Prostate gland (tissue), 2 donors: ENCODE measurements around the gene DNAJA1. TPM values are rescaled to one million over a fixed set of nuclear protein-coding genes. Genes with fewer than 3 reads are reported as not detected.
A peak's percentile ranks its signal among the peaks of the same experiment; 100 is the strongest.

Experiments used
- DNase-seq: peaks from one replicate; pipeline ENCODE4 v3.0.0-alpha.2; 2019; ENCODE audit warnings: low spot score
- H3K27ac ChIP-seq, 2 donors: fragments of 200-600 bp; sonication (generic); 2 replicates each; pipeline ENCODE4 v1.5.1; 2017 to 2019
- H3K27me3 ChIP-seq: fragments of 200-600 bp; sonication (generic); replicated peaks from 2 replicates; pipeline ENCODE4 v1.5.1; 2019; ENCODE audit not compliant: insufficient read depth
- H3K36me3 ChIP-seq, 2 donors: fragments of 200-600 bp; sonication (generic); 1 replicate in 1 of 2; 2 replicates in 1 of 2; pipeline versions ENCODE4 v1.5.1 to v1.8.1; 2017 to 2019
- H3K4me1 ChIP-seq: fragments of 200-600 bp; sonication (generic); replicated peaks from 2 replicates; pipeline ENCODE4 v1.5.1; 2019
- H3K4me3 ChIP-seq, 2 donors: fragments of 200-600 bp; sonication (generic); 2 replicates each; pipeline ENCODE4 v1.5.1; 2017 to 2019
- H3K9me3 ChIP-seq: fragments of 200-600 bp; sonication (generic); 2 replicates; pipeline ENCODE4 v1.5.1; 2017
- POLR2A ChIP-seq: fragments of 450-650 bp; IDR thresholded peaks from one replicate; pipeline ENCODE4 v1.6.1; 2016; ENCODE audit warnings: antibody characterized with exemption, mild to moderate bottlenecking
- POLR2AphosphoS5 ChIP-seq: sonication (generic); formaldehyde crosslinking; IDR thresholded peaks from one replicate; pipeline ENCODE4 v1.6.1; 2017; ENCODE audit warnings: antibody characterized with exemption
- WGBS: methylation state at CpG from one replicate; pipeline ENCODE4 v1.1.5; 2018; 5-methylcytosine and 5-hydroxymethylcytosine counted together
- intact Hi-C: fragments of 100-400 bp; cut with DNase I; formaldehyde crosslinking; loops from one replicate; pipeline ENCODE4 v1.14.2; 2022
- total RNA-seq, 2 donors: library from RNA; depleted of rRNA; stranded (reverse); fragments of >200 nt; gene quantifications; one replicate each; pipeline ENCODE4 v1.1.0, GENCODE V29; 2016
- TF ChIP-seq, protein P1 (sequence below), 4 experiments: fragments of 200-600 bp in 2 of 4; fragments of 450-650 bp in 2 of 4; sonication (generic) in 2 of 4; IDR thresholded peaks; 1 replicate in 3 of 4; 2 replicates in 1 of 4; pipeline ENCODE4 v1.5.1; 2016 to 2019; ENCODE audit warnings: antibody characterized with exemption in 4 of 4, mild to moderate bottlenecking in 2 of 4, moderate library complexity in 2 of 4

The DNAJA1 gene
- total RNA-seq, 2 donors from 2014 or later, result 99.4 to 116 TPM

DNA sequence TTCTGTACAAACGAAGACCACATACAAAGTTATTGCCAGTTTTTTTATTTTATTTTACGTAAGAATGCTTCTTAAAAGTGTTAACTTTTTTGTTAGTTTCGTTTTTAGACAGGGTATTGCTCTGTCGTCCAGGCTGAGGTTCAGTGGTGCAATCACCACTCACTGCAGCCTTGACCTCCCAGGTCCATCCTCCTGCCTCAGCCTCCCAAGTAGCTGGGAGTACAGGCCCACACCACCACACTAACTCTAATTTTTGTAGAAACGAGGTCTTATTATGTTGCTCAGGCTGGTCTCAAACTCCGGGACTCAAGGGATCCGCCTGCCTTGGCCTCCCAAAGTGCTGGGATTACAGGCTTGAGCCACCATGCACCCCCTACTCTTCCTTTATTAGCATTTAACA, 2.3 kb upstream of the DNAJA1 start:
- Histone ChIP-seq H3K4me1 (peaks cover 5% of the 10 kb centered on the region), H3K27me3 (no peaks in the 10 kb centered on the region), H3K4me3 (no peak overlapping the region), H3K36me3 (peaks cover 0 to 5% of the 10 kb centered on the region in 2 donors), H3K27ac (peak overlapping the region in 1 of 2 donors; percentile 0), H3K9me3 (no peaks in the 10 kb centered on the region)
- WGBS, result 78% methylated on average over 7 of the region's 7 CpGs
- intact Hi-C loops, result no loop called here
- TF ChIP-seq POLR2A, result no peak
- TF ChIP-seq, protein P1, sequence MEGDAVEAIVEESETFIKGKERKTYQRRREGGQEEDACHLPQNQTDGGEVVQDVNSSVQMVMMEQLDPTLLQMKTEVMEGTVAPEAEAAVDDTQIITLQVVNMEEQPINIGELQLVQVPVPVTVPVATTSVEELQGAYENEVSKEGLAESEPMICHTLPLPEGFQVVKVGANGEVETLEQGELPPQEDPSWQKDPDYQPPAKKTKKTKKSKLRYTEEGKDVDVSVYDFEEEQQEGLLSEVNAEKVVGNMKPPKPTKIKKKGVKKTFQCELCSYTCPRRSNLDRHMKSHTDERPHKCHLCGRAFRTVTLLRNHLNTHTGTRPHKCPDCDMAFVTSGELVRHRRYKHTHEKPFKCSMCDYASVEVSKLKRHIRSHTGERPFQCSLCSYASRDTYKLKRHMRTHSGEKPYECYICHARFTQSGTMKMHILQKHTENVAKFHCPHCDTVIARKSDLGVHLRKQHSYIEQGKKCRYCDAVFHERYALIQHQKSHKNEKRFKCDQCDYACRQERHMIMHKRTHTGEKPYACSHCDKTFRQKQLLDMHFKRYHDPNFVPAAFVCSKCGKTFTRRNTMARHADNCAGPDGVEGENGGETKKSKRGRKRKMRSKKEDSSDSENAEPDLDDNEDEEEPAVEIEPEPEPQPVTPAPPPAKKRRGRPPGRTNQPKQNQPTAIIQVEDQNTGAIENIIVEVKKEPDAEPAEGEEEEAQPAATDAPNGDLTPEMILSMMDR (IDR thresholded peaks at IDR 0.05), result no peak
- no peak for TF ChIP-seq POLR2AphosphoS5
- DNase-seq, result no peak

DNA sequence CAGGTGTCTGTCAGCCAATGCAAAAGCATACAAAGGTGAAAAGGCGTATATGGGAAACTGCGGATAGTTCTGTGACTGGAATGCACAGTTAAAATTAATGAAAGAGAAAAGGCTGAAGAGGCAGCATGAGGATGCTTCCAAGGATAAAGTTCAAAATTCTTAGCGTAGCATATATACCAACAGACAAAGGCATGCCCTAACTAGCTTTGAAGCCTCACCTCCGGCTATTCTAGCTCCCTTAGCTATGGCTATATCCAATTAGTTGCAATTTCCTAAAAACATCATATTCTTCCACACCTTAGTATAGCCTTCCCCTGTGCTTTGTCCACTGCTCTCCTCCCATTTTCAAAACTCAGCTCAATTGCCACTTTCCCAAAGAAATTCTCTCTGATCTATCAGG, 1.4 kb upstream of the DNAJA1 start:
- Histone ChIP-seq H3K27me3 (no peaks in the 10 kb centered on the region), H3K36me3 (peaks cover 0 to 5% of the 10 kb centered on the region in 2 donors), H3K27ac (peak overlapping the region in 1 of 2 donors; percentile 100), H3K4me3 (peak overlapping the region; percentile 90 to 95), H3K4me1 (peaks cover 5% of the 10 kb centered on the region), H3K9me3 (no peaks in the 10 kb centered on the region)
- WGBS, result 64% methylated on average over 4 of the region's 4 CpGs
- TF ChIP-seq POLR2AphosphoS5, result no peak
- no peak for TF ChIP-seq POLR2A
- TF ChIP-seq, protein P1 (IDR thresholded peaks at IDR 0.05), result no peak
- intact Hi-C loops, result no loop called here
- DNase-seq, result no peak

DNA sequence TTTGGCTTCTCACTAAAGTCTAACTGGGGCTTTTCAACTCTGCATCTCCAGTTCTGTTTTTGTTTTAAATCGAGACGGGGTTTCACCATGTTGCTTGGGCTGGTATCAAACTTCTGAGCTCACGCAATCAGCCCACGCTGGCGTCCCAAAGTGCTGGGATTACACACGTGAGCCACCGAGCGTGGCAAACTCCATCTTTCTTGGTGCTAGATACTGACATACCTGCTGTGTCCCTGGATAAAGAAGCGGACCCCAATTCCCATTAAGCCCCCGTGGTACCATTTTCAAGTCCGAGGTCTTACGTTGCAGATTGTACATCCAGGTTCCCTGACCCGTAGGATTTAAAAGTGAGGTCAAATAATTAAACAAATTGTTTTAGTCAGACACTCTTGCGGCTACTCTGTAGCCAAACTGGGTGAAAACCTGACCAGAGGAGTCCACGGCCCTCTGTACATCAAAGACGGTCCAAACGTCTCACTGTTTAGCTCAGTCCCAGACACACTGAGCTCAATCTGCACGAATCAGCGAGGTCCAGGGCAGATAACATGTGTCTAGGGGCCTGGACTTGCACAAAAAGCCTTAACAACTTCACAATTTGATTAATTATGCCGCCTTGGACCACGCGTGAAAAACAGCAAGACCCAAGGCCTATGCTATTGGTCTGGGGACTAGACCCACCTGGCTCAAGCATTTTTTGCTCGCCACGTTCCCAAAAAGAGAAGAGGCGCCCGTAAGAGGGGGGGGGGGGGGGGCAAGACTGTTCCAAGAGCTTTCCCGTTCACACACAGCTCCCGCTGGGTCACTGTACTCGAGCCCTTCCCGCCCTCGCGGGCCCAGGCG, 727 bp upstream of the DNAJA1 start:
- no peaks in the 10 kb centered on the region for H3K9me3 ChIP-seq
- peaks cover 5% of the 10 kb centered on the region for H3K4me1 ChIP-seq
- H3K4me3 ChIP-seq, result peak overlapping the region; percentile 90 to 95
- H3K27ac ChIP-seq, result peak overlapping the region; percentile 100
- WGBS, result 8% methylated on average over 33 of the region's 33 CpGs
- DNase-seq, result no peak
- intact Hi-C loops, result no loop called here
- TF ChIP-seq POLR2A (no peak), POLR2AphosphoS5 (no peak)
- TF ChIP-seq, protein P1 (IDR thresholded peaks at IDR 0.05), result no peak
- peaks cover 0 to 5% of the 10 kb centered on the region in 2 donors for H3K36me3 ChIP-seq
- H3K27me3 ChIP-seq, result no peaks in the 10 kb centered on the region

- H3K27ac ChIP-seq, result peak overlapping the region; percentile 100
- peak; percentile 55 for DNase-seq
- intact Hi-C loops, result no loop called here
- H3K4me1 ChIP-seq, result peaks cover 5% of the 10 kb centered on the region
- TF ChIP-seq POLR2AphosphoS5 (peak; percentile 6), POLR2A (peak; percentile 41)
- TF ChIP-seq, protein P1 (IDR thresholded peaks at IDR 0.05), result no peak
- WGBS, result under 1% methylated on average over 29 of the region's 36 CpGs
- no peaks in the 10 kb centered on the region for H3K9me3 ChIP-seq
- H3K4me3 ChIP-seq, result peak overlapping the region; percentile 90 to 95
- H3K27me3 ChIP-seq, result no peaks in the 10 kb centered on the region
- peaks cover 2 to 5% of the 10 kb centered on the region in 2 donors for H3K36me3 ChIP-seq
These were observed 684 bp downstream of the DNAJA1 start for GRCh38 chr9:33025572-33026342.
